Esophagus muscularis mucosa (tissue), 4 donors: ENCODE measurements around the gene CDH19. TPM values are rescaled to one million over a fixed set of nuclear protein-coding genes. Genes with fewer than 3 reads are reported as not detected.

ENCODE experiments used
- DNase-seq: peaks from one replicate; pipeline ENCODE4 v3.0.0-alpha.2; 2017; ENCODE audit errors: extremely low spot score
- H3K27ac ChIP-seq, 4 donors: fragments of 200-600 bp; sonication (generic); replicated peaks in 1 of 4; 1 replicate in 3 of 4; 2 replicates in 1 of 4; pipeline ENCODE4 v1.5.1; 2016 to 2019; ENCODE audit warnings: mild to moderate bottlenecking in 1 of 4
- H3K27me3 ChIP-seq, 4 donors: fragments of 200-600 bp; sonication (generic); one replicate each; pipeline versions ENCODE4 v1.5.1 to v1.6.0; 2016 to 2019
- H3K36me3 ChIP-seq, 4 donors: fragments of 200-600 bp; sonication (generic); one replicate each; pipeline ENCODE4 v1.5.1; 2016 to 2019
- H3K4me1 ChIP-seq, 4 donors: fragments of 200-600 bp; sonication (generic); one replicate each; pipeline ENCODE4 v1.5.1; 2016 to 2019
- H3K4me3 ChIP-seq, 4 donors: fragments of 200-600 bp; sonication (generic); 1 replicate in 2 of 4; 2 replicates in 2 of 4; pipeline ENCODE4 v1.5.1; 2016 to 2019; ENCODE audit warnings: mild to moderate bottlenecking in 4 of 4, moderate library complexity in 1 of 4
- H3K9me3 ChIP-seq, 4 donors: fragments of 200-600 bp; sonication (generic); 1 replicate in 3 of 4; 2 replicates in 1 of 4; pipeline ENCODE4 v1.5.1; 2016 to 2019
- CTCF ChIP-seq, 3 experiments: fragments of 200-600 bp in 2 of 3; fragments of 450-650 bp in 1 of 3; sonication (generic) in 2 of 3; IDR thresholded peaks; one replicate each; pipeline ENCODE4 v1.5.1; 2017 to 2019; ENCODE audit warnings: antibody characterized with exemption in 3 of 3, mild to moderate bottlenecking in 2 of 3, moderate library complexity in 1 of 3
- EP300 ChIP-seq: sonication (generic); formaldehyde crosslinking; IDR thresholded peaks from one replicate; pipeline ENCODE4 v1.6.1; 2017; ENCODE audit warnings: antibody characterized with exemption
- POLR2A ChIP-seq: fragments of 450-650 bp; IDR thresholded peaks from one replicate; pipeline ENCODE4 v1.6.1; 2017; ENCODE audit warnings: antibody characterized with exemption, moderate library complexity, mild to moderate bottlenecking, low read depth
- POLR2AphosphoS5 ChIP-seq, 2 donors: sonication (generic); formaldehyde crosslinking; IDR thresholded peaks; one replicate each; pipeline ENCODE4 v1.6.1; 2017; ENCODE audit warnings: antibody characterized with exemption in 2 of 2
- WGBS: methylation state at CpG from one replicate; pipeline ENCODE4 v1.1.5; 2018; 5-methylcytosine and 5-hydroxymethylcytosine counted together
- intact Hi-C: fragments of 100-400 bp; cut with DNase I; formaldehyde crosslinking; loops from one replicate; pipeline ENCODE4 v1.15.1; 2023
- total RNA-seq, 4 donors: library from RNA; depleted of rRNA; stranded (reverse); fragments of >200 nt; gene quantifications; one replicate each; pipeline versions ENCODE4 v1.1.0 to v1.2.1, GENCODE V29; 2016

Gene CDH19
- total RNA-seq, 4 donors from 2014 or later = 36.0 to 47.3 (median 37.8) TPM

- WGBS = 82% methylated on average over 6 of the region's 6 CpGs
- DNase-seq = no peak
- Histone ChIP-seq H3K9me3 (no peaks in the 10 kb centered on the region), H3K27me3 (no peaks in the 10 kb centered on the region), H3K4me1 (no peaks in the 10 kb centered on the region), H3K27ac (no peak overlapping the region), H3K36me3 (no peaks in the 10 kb centered on the region), H3K4me3 (no peak overlapping the region)
- intact Hi-C loops = no loop called here
- TF ChIP-seq POLR2A = no peak
- TF ChIP-seq CTCF (IDR thresholded peaks at IDR 0.05) = no peak
- no peak for TF ChIP-seq POLR2AphosphoS5 (IDR thresholded peaks at IDR 0.05)
- no peak for TF ChIP-seq EP300
These were observed 32.0 kb downstream of the CDH19 start for GRCh38 chr18:66571845-66572244.

GRCh38 chr18:66566616-66567015 lies 37.3 kb downstream of the CDH19 start:
- H3K4me1 ChIP-seq = no peaks in the 10 kb centered on the region
- DNase-seq = no peak
- WGBS = 75% methylated on average over 5 of the region's 5 CpGs
- no peaks in the 10 kb centered on the region for H3K36me3 ChIP-seq
- no peak overlapping the region for H3K4me3 ChIP-seq
- TF ChIP-seq EP300 (no peak), CTCF (IDR thresholded peaks at IDR 0.05) (no peak), POLR2A (no peak), POLR2AphosphoS5 (IDR thresholded peaks at IDR 0.05) (no peak)
- H3K27ac ChIP-seq = no peak overlapping the region
- H3K9me3 ChIP-seq = no peaks in the 10 kb centered on the region
- intact Hi-C loops = no loop called here
- no peaks in the 10 kb centered on the region for H3K27me3 ChIP-seq

- TF ChIP-seq EP300 = no peak
- TF ChIP-seq CTCF (IDR thresholded peaks at IDR 0.05) = no peak
- no peak for TF ChIP-seq POLR2AphosphoS5 (IDR thresholded peaks at IDR 0.05)
- no peak for TF ChIP-seq POLR2A
- no peak overlapping the region for H3K27ac ChIP-seq
- DNase-seq = no peak
These were observed 39.7 kb downstream of the CDH19 start for GRCh38 chr18:66564236-66564635.

GRCh38 chr18:66562279-66562678 lies 41.6 kb downstream of the CDH19 start:
- no peak for DNase-seq
- whole genome bisulfite sequencing = 86% methylated on average over 6 of the region's 6 CpGs

More at GRCh38 chr18:66564236-66564635, 39.7 kb downstream of the CDH19 start:
- intact Hi-C loops = no loop called here
- Histone ChIP-seq H3K27me3 (no peaks in the 10 kb centered on the region), H3K9me3 (no peaks in the 10 kb centered on the region), H3K4me1 (no peaks in the 10 kb centered on the region), H3K4me3 (no peak overlapping the region), H3K36me3 (no peaks in the 10 kb centered on the region)

More at GRCh38 chr18:66562279-66562678, 41.6 kb downstream of the CDH19 start:
- no peaks in the 10 kb centered on the region for H3K27me3 ChIP-seq
- H3K36me3 ChIP-seq = no peaks in the 10 kb centered on the region
- TF ChIP-seq POLR2AphosphoS5 (IDR thresholded peaks at IDR 0.05) (no peak), POLR2A (no peak), EP300 (no peak), CTCF (IDR thresholded peaks at IDR 0.05) (no peak)
- no peaks in the 10 kb centered on the region for H3K4me1 ChIP-seq
- no peak overlapping the region for H3K4me3 ChIP-seq
- H3K9me3 ChIP-seq = no peaks in the 10 kb centered on the region
- H3K27ac ChIP-seq = no peak overlapping the region
- intact Hi-C loops = no loop called here
